IPS-18a (cell line): Measurements from ENCODE around the gene TJP3.

ENCODE experiments used
- H3K27ac ChIP-seq: one replicate; pipeline ENCODE4 v1.5.1; 2013; ENCODE audit warnings: low read length
- H3K27me3 ChIP-seq: one replicate; pipeline ENCODE4 v1.6.1; 2013; ENCODE audit warnings: mild to moderate bottlenecking, low read length; ENCODE audit not compliant: control insufficient read depth, insufficient read depth
- H3K36me3 ChIP-seq: one replicate; pipeline ENCODE4 v1.6.1; 2013; ENCODE audit warnings: low read depth, low read length; ENCODE audit not compliant: control insufficient read depth
- H3K4me1 ChIP-seq: one replicate; pipeline ENCODE4 v1.6.1; 2013; ENCODE audit warnings: low read depth, low read length; ENCODE audit not compliant: control insufficient read depth
- H3K4me3 ChIP-seq: one replicate; pipeline ENCODE4 v1.5.1; 2013; ENCODE audit warnings: low read length
- H3K9ac ChIP-seq: one replicate; pipeline ENCODE4 v1.6.1; 2013; ENCODE audit warnings: mild to moderate bottlenecking, low read length, moderate library complexity
- H3K9me3 ChIP-seq: one replicate; pipeline ENCODE4 v1.6.1; 2013; ENCODE audit warnings: low read depth, low read length; ENCODE audit not compliant: control insufficient read depth

Gene TJP3

DNA sequence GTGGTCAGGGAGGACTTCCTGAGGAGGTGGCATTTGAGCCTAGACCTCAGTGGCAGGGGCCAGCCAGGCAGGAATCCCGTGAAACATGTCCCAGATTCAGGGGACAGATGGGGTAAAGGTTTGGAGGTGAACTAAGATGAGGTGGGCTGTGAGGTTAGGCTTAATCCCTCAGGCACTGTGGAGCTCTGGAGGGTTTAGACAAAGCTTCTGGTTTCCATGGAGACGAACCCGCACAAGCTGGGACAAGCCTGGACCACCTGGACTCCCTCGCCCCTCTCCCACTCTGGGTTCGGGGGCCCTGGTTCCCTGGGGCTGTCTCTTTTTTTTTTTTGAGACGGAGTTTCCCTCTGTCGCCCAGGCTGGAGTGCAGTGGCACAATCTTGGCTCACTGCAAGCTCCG, 15.7 kb downstream of the TJP3 start:
- no peak overlapping the region for H3K4me3 ChIP-seq
- H3K27me3 ChIP-seq: peaks cover 7% of the 10 kb centered on the region
- H3K9ac ChIP-seq: no peak overlapping the region
- H3K27ac ChIP-seq: no peak overlapping the region
- no peaks in the 10 kb centered on the region for H3K36me3 ChIP-seq
- no peaks in the 10 kb centered on the region for H3K9me3 ChIP-seq
- peaks cover 7% of the 10 kb centered on the region for H3K4me1 ChIP-seq

DNA sequence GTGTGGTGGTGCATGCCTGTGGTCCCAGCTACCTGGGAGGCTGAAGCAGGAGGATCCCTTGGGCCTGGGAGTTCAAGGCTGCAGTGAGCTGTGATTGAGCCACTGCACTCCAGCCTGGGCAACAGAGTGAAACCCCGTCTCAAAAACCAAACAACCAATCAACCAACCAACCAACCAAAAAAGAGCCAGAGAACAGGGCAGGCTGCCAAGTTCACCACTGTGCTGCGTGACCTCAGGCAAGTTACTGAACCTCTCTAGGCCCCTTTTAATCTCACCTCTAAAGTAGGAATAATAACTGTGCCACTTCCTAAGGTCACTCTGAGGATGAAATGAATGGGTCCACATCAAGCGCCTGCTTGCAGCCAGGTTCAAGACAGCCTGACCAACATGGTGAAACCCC, 16.9 kb downstream of the TJP3 start:
- H3K27ac ChIP-seq: no peak overlapping the region

DNA sequence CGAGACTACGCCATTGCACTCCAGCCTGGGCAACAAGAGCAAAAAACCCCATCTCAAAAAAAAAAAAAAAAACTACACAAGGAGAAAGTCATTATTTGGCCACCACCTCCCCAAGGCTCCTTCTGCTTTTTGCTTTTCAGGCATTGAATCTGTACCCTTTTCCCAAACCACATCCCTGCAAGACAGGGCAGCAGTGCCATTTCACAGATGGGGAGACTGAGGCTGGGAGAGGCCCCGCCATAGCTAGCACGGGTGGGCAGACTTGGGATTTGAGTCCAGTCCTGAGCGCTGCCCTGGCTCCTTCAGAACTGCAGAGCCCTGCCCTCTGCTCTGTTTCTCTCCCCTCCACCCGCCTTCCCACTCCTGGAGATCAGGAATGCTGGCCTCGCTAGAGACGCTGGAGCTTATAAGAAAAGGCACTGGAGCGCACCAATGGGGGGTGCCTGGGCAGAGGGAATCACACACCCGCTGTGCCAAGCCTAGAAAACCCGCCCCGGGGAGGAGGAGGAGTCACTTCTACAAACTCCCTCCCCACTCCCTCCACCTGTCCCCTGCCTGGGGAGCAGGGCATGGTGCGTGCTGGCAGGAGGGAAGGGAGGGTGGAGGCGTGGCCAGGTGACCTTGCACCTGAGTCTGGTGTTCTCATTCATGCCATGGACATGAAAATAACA, 17.6 kb downstream of the TJP3 start:
- Histone ChIP-seq H3K9ac (no peak overlapping the region), H3K4me1 (peaks cover 7% of the 10 kb centered on the region), H3K4me3 (no peak overlapping the region), H3K27me3 (peaks cover 7% of the 10 kb centered on the region), H3K27ac (no peak overlapping the region), H3K9me3 (no peaks in the 10 kb centered on the region), H3K36me3 (no peaks in the 10 kb centered on the region)

More for the DNA sequence above, 16.9 kb downstream of the TJP3 start:
- no peak overlapping the region for H3K4me3 ChIP-seq
- H3K9me3 ChIP-seq: no peaks in the 10 kb centered on the region
- H3K36me3 ChIP-seq: no peaks in the 10 kb centered on the region
- H3K4me1 ChIP-seq: peaks cover 7% of the 10 kb centered on the region
- H3K9ac ChIP-seq: no peak overlapping the region
- H3K27me3 ChIP-seq: peaks cover 7% of the 10 kb centered on the region

DNA sequence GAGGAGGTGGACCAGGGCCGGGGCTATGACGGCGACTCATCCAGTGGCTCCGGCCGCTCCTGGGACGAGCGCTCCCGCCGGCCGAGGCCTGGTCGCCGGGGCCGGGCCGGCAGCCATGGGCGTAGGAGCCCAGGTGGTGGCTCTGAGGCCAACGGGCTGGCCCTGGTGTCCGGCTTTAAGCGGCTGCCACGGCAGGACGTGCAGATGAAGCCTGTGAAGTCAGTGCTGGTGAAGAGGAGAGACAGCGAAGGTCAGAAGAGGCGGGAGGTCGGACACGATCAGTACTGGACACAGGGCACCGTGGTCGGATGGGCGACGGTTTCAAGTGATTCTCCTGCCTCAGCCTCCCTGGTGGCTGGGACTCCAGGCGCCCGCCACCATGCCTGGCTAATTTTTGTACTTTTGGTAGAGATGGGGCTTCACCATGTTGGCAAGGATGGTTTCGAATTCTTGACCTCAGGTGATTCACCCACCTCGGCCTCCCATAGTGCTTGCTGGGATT, 22.3 kb downstream of the TJP3 start:
- no peaks in the 10 kb centered on the region for H3K36me3 ChIP-seq
- H3K4me3 ChIP-seq: no peak overlapping the region
- no peaks in the 10 kb centered on the region for H3K9me3 ChIP-seq
- no peaks in the 10 kb centered on the region for H3K27me3 ChIP-seq
- peaks cover 3% of the 10 kb centered on the region for H3K4me1 ChIP-seq
- H3K27ac ChIP-seq: no peak overlapping the region
- no peak overlapping the region for H3K9ac ChIP-seq

GRCh38 chr19:3732108-3732507, 23.9 kb downstream of the TJP3 start:
- no peak overlapping the region for H3K9ac ChIP-seq
- H3K27ac ChIP-seq: no peak overlapping the region
- no peaks in the 10 kb centered on the region for H3K9me3 ChIP-seq
- no peak overlapping the region for H3K4me3 ChIP-seq
- H3K27me3 ChIP-seq: no peaks in the 10 kb centered on the region
- H3K36me3 ChIP-seq: no peaks in the 10 kb centered on the region
- no peaks in the 10 kb centered on the region for H3K4me1 ChIP-seq

DNA sequence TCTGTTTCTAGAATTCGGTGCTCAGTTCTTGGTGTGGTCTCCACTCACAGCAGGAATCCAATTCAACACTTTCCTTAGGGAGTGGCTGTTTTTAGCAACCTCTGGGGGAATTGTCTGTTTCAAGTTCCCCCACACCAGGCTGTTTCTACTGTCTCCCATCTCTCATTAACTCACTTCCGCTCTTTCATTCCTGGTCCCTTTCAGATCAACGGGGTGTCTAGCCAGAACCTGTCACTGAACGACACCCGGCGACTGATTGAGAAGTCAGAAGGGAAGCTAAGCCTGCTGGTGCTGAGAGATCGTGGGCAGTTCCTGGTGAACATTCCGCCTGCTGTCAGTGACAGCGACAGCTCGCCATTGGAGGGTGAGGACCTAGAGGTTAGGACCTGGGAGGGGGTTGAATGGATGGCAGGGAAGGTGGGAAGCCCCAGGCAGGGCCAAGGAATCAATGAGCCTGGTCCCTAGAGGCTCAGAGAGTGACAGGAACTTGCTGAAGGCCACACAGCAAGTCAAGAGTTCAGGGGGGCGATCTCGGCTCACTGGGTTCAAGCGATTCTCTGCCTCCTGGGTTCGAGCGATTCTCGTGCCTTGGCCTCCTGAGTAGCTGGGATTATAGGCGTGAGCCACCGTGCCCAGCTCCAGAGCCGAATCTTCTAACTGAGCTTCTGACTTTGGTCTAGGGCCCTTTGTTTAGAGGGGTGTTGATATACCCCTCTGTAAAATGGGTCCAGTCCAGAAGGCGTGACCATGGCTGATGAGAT, 25.5 kb downstream of the TJP3 start:
- Histone ChIP-seq H3K4me3 (no peak overlapping the region), H3K27me3 (no peaks in the 10 kb centered on the region), H3K27ac (no peak overlapping the region), H3K4me1 (no peaks in the 10 kb centered on the region), H3K9ac (no peak overlapping the region), H3K9me3 (no peaks in the 10 kb centered on the region), H3K36me3 (no peaks in the 10 kb centered on the region)

DNA sequence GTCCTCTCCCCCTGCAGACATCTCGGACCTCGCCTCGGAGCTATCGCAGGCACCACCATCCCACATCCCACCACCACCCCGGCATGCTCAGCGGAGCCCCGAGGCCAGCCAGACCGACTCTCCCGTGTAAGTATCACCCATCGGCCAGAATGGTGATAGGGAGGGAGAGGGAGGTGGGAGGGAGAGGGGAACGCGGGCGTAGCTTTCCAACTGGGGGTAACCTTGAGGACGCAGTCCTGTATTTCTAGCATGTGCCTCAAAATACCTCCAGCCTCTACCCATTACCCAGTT, 26.1 kb downstream of the TJP3 start:
- no peaks in the 10 kb centered on the region for H3K9me3 ChIP-seq
- no peaks in the 10 kb centered on the region for H3K27me3 ChIP-seq
- no peaks in the 10 kb centered on the region for H3K36me3 ChIP-seq
- H3K4me1 ChIP-seq: no peaks in the 10 kb centered on the region
- H3K4me3 ChIP-seq: no peak overlapping the region
- no peak overlapping the region for H3K9ac ChIP-seq
- H3K27ac ChIP-seq: no peak overlapping the region

DNA sequence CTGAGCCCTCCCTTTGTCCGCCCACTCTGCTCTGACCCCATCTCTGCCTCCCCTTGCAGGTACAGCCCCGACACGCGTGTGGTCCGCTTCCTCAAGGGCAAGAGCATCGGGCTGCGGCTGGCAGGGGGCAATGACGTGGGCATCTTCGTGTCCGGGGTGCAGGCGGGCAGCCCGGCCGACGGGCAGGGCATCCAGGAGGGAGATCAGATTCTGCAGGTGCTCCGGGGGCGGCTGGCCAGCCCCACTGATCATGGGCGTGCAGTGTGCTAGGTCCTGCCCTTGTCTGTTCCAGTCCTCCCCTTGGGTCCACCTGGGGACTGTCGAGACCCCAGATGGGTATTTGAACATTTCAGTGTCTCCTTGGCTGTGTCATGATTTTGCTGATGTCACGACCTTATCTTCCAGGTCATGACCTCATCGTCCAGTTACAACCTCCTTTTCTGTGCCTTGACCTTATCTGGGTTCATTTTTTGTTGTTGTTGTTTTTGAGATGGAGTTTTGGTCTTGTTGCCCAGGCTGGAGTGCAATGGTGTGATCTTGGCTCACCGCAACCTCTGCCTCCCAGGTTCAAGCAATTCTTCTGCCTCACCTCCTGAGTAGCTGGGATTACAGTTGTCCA, 28.0 kb downstream of the TJP3 start:
- Histone ChIP-seq H3K9me3 (no peaks in the 10 kb centered on the region), H3K36me3 (no peaks in the 10 kb centered on the region), H3K9ac (no peak overlapping the region), H3K4me1 (no peaks in the 10 kb centered on the region), H3K27me3 (no peaks in the 10 kb centered on the region), H3K27ac (no peak overlapping the region), H3K4me3 (no peak overlapping the region)

- no peak overlapping the region for H3K9ac ChIP-seq
- H3K4me3 ChIP-seq: no peak overlapping the region
- H3K36me3 ChIP-seq: no peaks in the 10 kb centered on the region
- no peaks in the 10 kb centered on the region for H3K4me1 ChIP-seq
- H3K27ac ChIP-seq: no peak overlapping the region
- no peaks in the 10 kb centered on the region for H3K9me3 ChIP-seq
- H3K27me3 ChIP-seq: no peaks in the 10 kb centered on the region
Measured at GRCh38 chr19:3737487-3738205, 29.5 kb downstream of the TJP3 start.

DNA sequence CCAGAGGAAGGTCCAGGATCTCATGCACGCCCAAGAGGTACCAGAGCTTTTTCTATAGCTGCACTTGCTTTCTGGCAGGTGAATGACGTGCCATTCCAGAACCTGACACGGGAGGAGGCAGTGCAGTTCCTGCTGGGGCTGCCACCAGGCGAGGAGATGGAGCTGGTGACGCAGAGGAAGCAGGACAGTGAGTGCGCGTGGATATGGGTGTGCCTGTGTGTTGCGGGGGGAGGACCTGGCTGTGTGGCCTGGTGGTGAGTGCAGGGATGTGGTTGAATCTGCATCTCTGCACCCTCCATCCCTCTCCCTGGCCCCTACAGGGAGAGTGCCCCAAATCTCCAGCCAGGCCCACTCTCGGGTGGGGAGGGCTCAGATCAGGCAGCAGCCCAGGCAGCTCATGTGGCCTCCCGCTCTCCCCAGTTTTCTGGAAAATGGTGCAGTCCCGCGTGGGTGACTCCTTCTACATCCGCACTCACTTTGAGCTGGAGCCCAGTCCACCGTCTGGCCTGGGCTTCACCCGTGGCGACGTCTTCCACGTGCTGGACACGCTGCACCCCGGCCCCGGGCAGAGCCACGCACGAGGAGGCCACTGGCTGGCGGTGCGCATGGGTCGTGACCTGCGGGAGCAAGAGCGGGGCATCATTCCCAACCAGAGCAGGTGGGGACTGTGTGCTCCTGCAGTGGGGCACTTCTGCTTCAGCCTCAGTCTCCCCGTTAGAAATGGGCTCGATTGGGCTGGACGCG, 30.5 kb downstream of the TJP3 start:
- H3K27ac ChIP-seq: no peak overlapping the region
- H3K27me3 ChIP-seq: no peaks in the 10 kb centered on the region

DNA sequence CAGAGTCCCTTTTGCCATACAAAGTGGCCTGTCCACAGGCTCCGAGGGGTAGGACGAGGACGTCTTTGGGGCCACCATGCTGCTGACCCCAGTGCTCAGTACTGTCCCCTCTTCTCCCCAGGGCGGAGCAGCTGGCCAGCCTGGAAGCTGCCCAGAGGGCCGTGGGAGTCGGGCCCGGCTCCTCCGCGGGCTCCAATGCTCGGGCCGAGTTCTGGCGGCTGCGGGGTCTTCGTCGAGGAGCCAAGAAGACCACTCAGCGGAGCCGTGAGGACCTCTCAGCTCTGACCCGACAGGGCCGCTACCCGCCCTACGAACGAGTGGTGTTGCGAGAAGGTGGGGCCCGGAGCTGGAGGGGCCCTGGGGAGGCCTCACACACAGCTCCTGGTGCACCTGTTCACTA, 32.2 kb downstream of the TJP3 start:
- no peak overlapping the region for H3K9ac ChIP-seq
- no peaks in the 10 kb centered on the region for H3K4me1 ChIP-seq
- H3K27ac ChIP-seq: no peak overlapping the region
- H3K9me3 ChIP-seq: no peaks in the 10 kb centered on the region
- H3K27me3 ChIP-seq: no peaks in the 10 kb centered on the region
- H3K36me3 ChIP-seq: no peaks in the 10 kb centered on the region
- no peak overlapping the region for H3K4me3 ChIP-seq

More for the DNA sequence above, 30.5 kb downstream of the TJP3 start:
- Histone ChIP-seq H3K36me3 (no peaks in the 10 kb centered on the region), H3K4me1 (no peaks in the 10 kb centered on the region), H3K4me3 (no peak overlapping the region), H3K9me3 (no peaks in the 10 kb centered on the region), H3K9ac (no peak overlapping the region)
